Neural cell (in vitro differentiated cells): ENCODE measurements around the gene RERE. TPM values are rescaled to one million over a fixed set of nuclear protein-coding genes. Genes with fewer than 3 reads are reported as not detected.

ENCODE experiments used
- H2AFZ ChIP-seq: fragments of 200-600, 300-800 bp; sonication (generic), shearing (Covaris generic); 2 replicates; pipeline ENCODE4 v1.6.0; 2014; ENCODE audit warnings: low read depth, mild to moderate bottlenecking, antibody characterized with exemption, low read length, moderate library complexity
- H3F3A ChIP-seq: fragments of 200-600 bp; shearing (Covaris generic); 2 replicates; pipeline ENCODE4 v1.6.1; 2016; ENCODE audit warnings: mild to moderate bottlenecking, moderate library complexity, mixed read lengths, antibody characterized with exemption, low read length; ENCODE audit not compliant: insufficient read depth, poor library complexity, severe bottlenecking
- H3K27ac ChIP-seq: fragments of 200-600, 300-800 bp; sonication (generic), shearing (Covaris generic); 2 replicates; pipeline ENCODE4 v1.5.1; 2014; ENCODE audit warnings: mild to moderate bottlenecking, low read length, moderate library complexity
- H3K27me3 ChIP-seq: fragments of 300-800, 200-600 bp; sonication (generic), shearing (Covaris generic); 2 replicates; pipeline ENCODE4 v1.6.0; 2014; ENCODE audit warnings: mild to moderate bottlenecking, low read depth, low read length, moderate library complexity; ENCODE audit not compliant: insufficient read depth
- H3K36me3 ChIP-seq: fragments of 300-800, 200-600 bp; sonication (generic), shearing (Covaris generic); 2 replicates; pipeline ENCODE4 v1.5.1; 2014; ENCODE audit warnings: mild to moderate bottlenecking, antibody characterized with exemption, low read length, moderate library complexity; ENCODE audit not compliant: insufficient read depth
- H3K4me2 ChIP-seq: fragments of 300-800, 200-600 bp; sonication (generic), shearing (Covaris generic); 2 replicates; pipeline ENCODE4 v1.6.0; 2014; ENCODE audit warnings: mild to moderate bottlenecking, low read length
- H3K4me3 ChIP-seq: fragments of 300-800, 200-600 bp; sonication (generic), shearing (Covaris generic); 2 replicates; pipeline ENCODE4 v1.5.1; 2014; ENCODE audit warnings: mild to moderate bottlenecking, low read length, moderate library complexity
- H3K79me2 ChIP-seq: fragments of 200-600 bp; shearing (Covaris generic); replicated peaks from 2 replicates; pipeline ENCODE4 v1.6.0; 2014; ENCODE audit warnings: mild to moderate bottlenecking, low read length, moderate library complexity; ENCODE audit not compliant: insufficient read depth
- H3K9ac ChIP-seq: fragments of 300-800, 200-600 bp; sonication (generic), shearing (Covaris generic); 2 replicates; pipeline ENCODE4 v1.6.1; 2016; ENCODE audit warnings: mild to moderate bottlenecking, low read length, mixed read lengths
- H3K9me2 ChIP-seq: fragments of 200-600 bp; shearing (Covaris generic); 2 replicates; pipeline ENCODE4 v1.6.1; 2016; ENCODE audit warnings: mild to moderate bottlenecking, low read length, mixed read lengths; ENCODE audit not compliant: insufficient read depth
- H3K9me3 ChIP-seq: fragments of 200-600, 300-800 bp; sonication (generic), shearing (Covaris generic); 2 replicates; pipeline ENCODE4 v1.6.1; 2016; ENCODE audit warnings: mild to moderate bottlenecking, mixed run types, low read length, moderate library complexity, mixed read lengths
- H4K20me1 ChIP-seq: fragments of 200-600 bp; shearing (Covaris generic); 2 replicates; pipeline ENCODE4 v1.6.1; 2016; ENCODE audit warnings: mild to moderate bottlenecking, mixed run types; ENCODE audit not compliant: insufficient read depth
- EP300 ChIP-seq: fragments of 450-650 bp; conservative IDR thresholded peaks from 2 replicates; pipeline ENCODE4 v1.6.1; 2014; ENCODE audit warnings: antibody characterized with exemption, mild to moderate bottlenecking, moderate library complexity; ENCODE audit not compliant: poor library complexity, severe bottlenecking
- EZH2 ChIP-seq: fragments of 200-600, 300-800 bp; shearing (Covaris generic), sonication (generic); IDR thresholded peaks from 2 replicates; pipeline ENCODE4 v1.6.1; 2014; ENCODE audit warnings: antibody characterized with exemption, low read length, borderline replicate concordance, mild to moderate bottlenecking; ENCODE audit not compliant: insufficient read depth, poor library complexity, severe bottlenecking
- MXI1 ChIP-seq: fragments of 450-650 bp; conservative IDR thresholded peaks from 2 replicates; pipeline ENCODE4 v1.6.1; 2014; ENCODE audit warnings: antibody characterized with exemption, mild to moderate bottlenecking; ENCODE audit not compliant: poor library complexity, severe bottlenecking
- POLR2AphosphoS5 ChIP-seq: IDR thresholded peaks from 2 replicates; pipeline ENCODE4 v1.6.1; 2012
- RAD21 ChIP-seq: fragments of 450-650 bp; conservative IDR thresholded peaks from 2 replicates; pipeline ENCODE4 v1.6.1; 2014; ENCODE audit warnings: antibody characterized with exemption, mild to moderate bottlenecking, moderate library complexity
- SMC3 ChIP-seq: fragments of 450-650 bp; conservative IDR thresholded peaks from 2 replicates; pipeline ENCODE4 v1.6.1; 2014; ENCODE audit warnings: antibody characterized with exemption, mild to moderate bottlenecking, moderate library complexity; ENCODE audit not compliant: poor library complexity
- TAF1 ChIP-seq: IDR thresholded peaks from 2 replicates; pipeline ENCODE4 v1.6.1; 2012; ENCODE audit warnings: low read depth
- polyA plus RNA-seq: library from polyadenylated mRNA; depleted of rRNA; stranded (reverse); fragments of >200 nt; gene quantifications from 2 replicates; pipeline ENCODE4 v1.2.3, GENCODE V29; 2014
- TF ChIP-seq, protein P1 (sequence below): IDR thresholded peaks from 2 replicates; pipeline ENCODE4 v1.6.1; 2012; ENCODE audit warnings: borderline replicate concordance
- TF ChIP-seq, protein P2 (sequence below): fragments of 450-650 bp; IDR thresholded peaks from 2 replicates; pipeline ENCODE4 v1.5.1; 2014; ENCODE audit warnings: antibody characterized with exemption, mild to moderate bottlenecking, moderate library complexity; ENCODE audit not compliant: poor library complexity, severe bottlenecking

Gene RERE
- polyA plus RNA-seq, 1 donor from 2014 or later: 21.0 TPM

DNA sequence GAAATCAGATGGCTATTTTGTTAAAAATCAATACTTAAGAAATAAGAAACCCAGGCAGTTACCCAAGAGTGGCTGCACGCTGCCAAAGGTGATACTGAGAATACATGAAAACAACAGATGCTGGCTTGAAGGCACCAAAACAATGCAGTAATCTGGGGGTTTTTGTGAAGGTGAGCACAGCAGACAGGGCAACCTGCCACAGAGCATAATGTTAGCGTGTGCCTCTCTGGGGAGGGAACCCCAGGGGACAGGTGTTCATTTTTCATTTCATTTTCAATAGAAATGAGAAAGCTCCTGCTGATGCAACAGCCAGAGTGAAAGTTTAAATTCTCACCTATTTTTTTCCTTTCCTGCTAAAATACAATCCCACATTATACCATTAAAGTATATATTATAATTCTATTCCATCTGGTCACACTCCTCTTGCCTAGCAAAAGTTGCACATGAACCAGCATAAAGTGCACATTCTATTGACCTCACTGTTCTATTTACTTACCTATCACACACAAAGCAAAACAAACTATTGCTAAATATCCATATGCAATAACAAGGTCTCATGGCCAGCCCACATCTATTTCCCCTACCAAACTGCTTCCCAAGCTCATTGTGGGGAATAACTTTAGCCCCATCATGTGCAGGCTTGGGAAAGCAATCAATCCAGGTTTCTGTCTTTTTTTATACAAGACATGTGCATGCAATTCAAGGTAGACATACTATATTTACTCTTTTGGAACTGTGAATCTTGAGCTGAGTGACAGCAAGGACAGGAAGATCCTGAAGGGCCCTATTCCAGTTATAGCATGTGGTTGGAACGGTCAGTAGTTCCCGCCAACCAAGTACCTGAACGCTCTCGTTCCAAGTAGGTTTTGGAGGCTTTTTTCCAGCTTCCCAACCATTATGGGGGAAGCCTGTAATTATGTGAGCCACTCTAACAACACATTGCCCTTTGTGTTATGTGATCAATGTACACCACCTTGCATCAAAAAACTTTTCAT is 173.6 kb downstream of the RERE start:
- Histone ChIP-seq H4K20me1 (peaks cover 9% of the 10 kb centered on the region), H3K4me3 (no peak overlapping the region), H3K36me3 (no peaks in the 10 kb centered on the region), H2AFZ (no peak overlapping the region), H3K9me2 (no peaks in the 10 kb centered on the region), H3K9ac (no peak overlapping the region), H3K4me2 (no peak overlapping the region), H3K27ac (no peak overlapping the region), H3K27me3 (no peaks in the 10 kb centered on the region), H3K79me2 (peaks cover 88% of the 10 kb centered on the region), H3F3A (no peaks in the 10 kb centered on the region), H3K9me3 (no peaks in the 10 kb centered on the region)
- TF ChIP-seq EZH2 (no peak), SMC3 (no peak), TAF1 (no peak), MXI1 (no peak), EP300 (no peak), RAD21 (no peak), POLR2AphosphoS5 (no peak)
- TF ChIP-seq, protein P1, sequence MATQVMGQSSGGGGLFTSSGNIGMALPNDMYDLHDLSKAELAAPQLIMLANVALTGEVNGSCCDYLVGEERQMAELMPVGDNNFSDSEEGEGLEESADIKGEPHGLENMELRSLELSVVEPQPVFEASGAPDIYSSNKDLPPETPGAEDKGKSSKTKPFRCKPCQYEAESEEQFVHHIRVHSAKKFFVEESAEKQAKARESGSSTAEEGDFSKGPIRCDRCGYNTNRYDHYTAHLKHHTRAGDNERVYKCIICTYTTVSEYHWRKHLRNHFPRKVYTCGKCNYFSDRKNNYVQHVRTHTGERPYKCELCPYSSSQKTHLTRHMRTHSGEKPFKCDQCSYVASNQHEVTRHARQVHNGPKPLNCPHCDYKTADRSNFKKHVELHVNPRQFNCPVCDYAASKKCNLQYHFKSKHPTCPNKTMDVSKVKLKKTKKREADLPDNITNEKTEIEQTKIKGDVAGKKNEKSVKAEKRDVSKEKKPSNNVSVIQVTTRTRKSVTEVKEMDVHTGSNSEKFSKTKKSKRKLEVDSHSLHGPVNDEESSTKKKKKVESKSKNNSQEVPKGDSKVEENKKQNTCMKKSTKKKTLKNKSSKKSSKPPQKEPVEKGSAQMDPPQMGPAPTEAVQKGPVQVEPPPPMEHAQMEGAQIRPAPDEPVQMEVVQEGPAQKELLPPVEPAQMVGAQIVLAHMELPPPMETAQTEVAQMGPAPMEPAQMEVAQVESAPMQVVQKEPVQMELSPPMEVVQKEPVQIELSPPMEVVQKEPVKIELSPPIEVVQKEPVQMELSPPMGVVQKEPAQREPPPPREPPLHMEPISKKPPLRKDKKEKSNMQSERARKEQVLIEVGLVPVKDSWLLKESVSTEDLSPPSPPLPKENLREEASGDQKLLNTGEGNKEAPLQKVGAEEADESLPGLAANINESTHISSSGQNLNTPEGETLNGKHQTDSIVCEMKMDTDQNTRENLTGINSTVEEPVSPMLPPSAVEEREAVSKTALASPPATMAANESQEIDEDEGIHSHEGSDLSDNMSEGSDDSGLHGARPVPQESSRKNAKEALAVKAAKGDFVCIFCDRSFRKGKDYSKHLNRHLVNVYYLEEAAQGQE: no peak
- TF ChIP-seq, protein P2, sequence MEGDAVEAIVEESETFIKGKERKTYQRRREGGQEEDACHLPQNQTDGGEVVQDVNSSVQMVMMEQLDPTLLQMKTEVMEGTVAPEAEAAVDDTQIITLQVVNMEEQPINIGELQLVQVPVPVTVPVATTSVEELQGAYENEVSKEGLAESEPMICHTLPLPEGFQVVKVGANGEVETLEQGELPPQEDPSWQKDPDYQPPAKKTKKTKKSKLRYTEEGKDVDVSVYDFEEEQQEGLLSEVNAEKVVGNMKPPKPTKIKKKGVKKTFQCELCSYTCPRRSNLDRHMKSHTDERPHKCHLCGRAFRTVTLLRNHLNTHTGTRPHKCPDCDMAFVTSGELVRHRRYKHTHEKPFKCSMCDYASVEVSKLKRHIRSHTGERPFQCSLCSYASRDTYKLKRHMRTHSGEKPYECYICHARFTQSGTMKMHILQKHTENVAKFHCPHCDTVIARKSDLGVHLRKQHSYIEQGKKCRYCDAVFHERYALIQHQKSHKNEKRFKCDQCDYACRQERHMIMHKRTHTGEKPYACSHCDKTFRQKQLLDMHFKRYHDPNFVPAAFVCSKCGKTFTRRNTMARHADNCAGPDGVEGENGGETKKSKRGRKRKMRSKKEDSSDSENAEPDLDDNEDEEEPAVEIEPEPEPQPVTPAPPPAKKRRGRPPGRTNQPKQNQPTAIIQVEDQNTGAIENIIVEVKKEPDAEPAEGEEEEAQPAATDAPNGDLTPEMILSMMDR: no peak

DNA sequence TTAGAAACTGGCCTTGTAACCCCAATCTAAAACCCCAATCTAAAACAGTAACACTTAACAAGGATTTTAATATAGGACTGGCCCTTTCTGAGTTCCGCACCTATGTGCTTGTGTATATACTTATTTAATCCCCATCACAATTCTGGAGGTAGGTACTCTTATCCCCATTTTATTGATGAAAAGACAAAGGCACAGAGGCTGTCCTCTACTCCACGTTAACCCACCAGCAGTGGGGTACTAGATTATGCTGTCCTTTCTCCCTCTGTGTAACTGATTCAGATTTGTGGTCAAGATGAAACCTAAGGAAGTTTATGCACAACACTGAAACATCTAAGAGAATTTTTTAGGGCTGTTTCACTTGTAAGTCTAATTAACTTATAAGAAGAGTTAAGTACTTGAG is 175.3 kb downstream of the RERE start:
- no peak overlapping the region for H3K27ac ChIP-seq
- TF ChIP-seq, protein P1: no peak
- TF ChIP-seq EP300 (no peak), RAD21 (no peak), POLR2AphosphoS5 (no peak), MXI1 (no peak)
- TF ChIP-seq, protein P2: no peak
- H3K27me3 ChIP-seq: no peaks in the 10 kb centered on the region
- H3K79me2 ChIP-seq: peaks cover 86% of the 10 kb centered on the region
- no peak overlapping the region for H3K9ac ChIP-seq
- peaks cover 9% of the 10 kb centered on the region for H4K20me1 ChIP-seq
- no peaks in the 10 kb centered on the region for H3F3A ChIP-seq
- no peaks in the 10 kb centered on the region for H3K9me2 ChIP-seq
- H3K4me3 ChIP-seq: no peak overlapping the region
- no peak overlapping the region for H2AFZ ChIP-seq
- H3K4me2 ChIP-seq: no peak overlapping the region
- no peaks in the 10 kb centered on the region for H3K9me3 ChIP-seq
- no peaks in the 10 kb centered on the region for H3K36me3 ChIP-seq
